NCI-H2029 treated with DMSO at 0.1 percent for 48 hours (cell line): ENCODE results near the gene MYO5C.

ENCODE experiments used
- DNase-seq: peaks from one replicate; lab custom pipeline; 2025; lab: John Stamatoyannopoulos, UW

MYO5C gene

GRCh38 chr15:52146776-52147175 is 148.8 kb downstream of the MYO5C start:
- no peak for DNase-seq

GRCh38 chr15:52146261-52146660 is 149.3 kb downstream of the MYO5C start:
- DNase-seq, result no peak

GRCh38 chr15:52144656-52145178 is 150.9 kb downstream of the MYO5C start:
- no peak for DNase-seq

GRCh38 chr15:52143873-52144272 is 151.7 kb downstream of the MYO5C start:
- no peak for DNase-seq
